H1 (cell line): ENCODE data around the gene JAKMIP2. TPM values are rescaled to one million over a fixed set of nuclear protein-coding genes. Genes with fewer than 3 reads are reported as not detected.
A peak's percentile ranks its signal among the peaks of the same experiment; 100 is the strongest.

ENCODE experiments used
- BRCA1 ChIP-seq: IDR thresholded peaks from 2 replicates; pipeline ENCODE4 v1.6.1; 2012; ENCODE audit warnings: low read depth, low read length, improper control_type of control experiment
- CBX8 ChIP-seq: fragments of 300-800, 300-1000 bp; sonication (generic); IDR thresholded peaks from 2 replicates; pipeline ENCODE4 v1.7.1; 2016; ENCODE audit warnings: low read depth, low read length, borderline replicate concordance
- CHD1 ChIP-seq: IDR thresholded peaks from 2 replicates; pipeline ENCODE4 v1.6.1; 2012; ENCODE audit warnings: low read depth, low read length, improper control_type of control experiment
- CTBP2 ChIP-seq: IDR thresholded peaks from 2 replicates; pipeline ENCODE4 v1.7.0; 2011; ENCODE audit warnings: borderline replicate concordance, mild to moderate bottlenecking, moderate library complexity, mixed read lengths, low read length; ENCODE audit not compliant: insufficient read depth, insufficient read length
- EGR1 ChIP-seq: IDR thresholded peaks from 2 replicates; pipeline ENCODE4 v1.6.1; 2011; ENCODE audit warnings: low read depth, low read length, borderline replicate concordance
- EP300 ChIP-seq, 2 experiments: IDR thresholded peaks; 1 replicate in 1 of 2; 2 replicates in 1 of 2; pipeline ENCODE4 v1.6.1; 2011 to 2012; ENCODE audit warnings: low read depth in 2 of 2, low read length in 2 of 2, mild to moderate bottlenecking in 2 of 2, borderline replicate concordance in 1 of 2, inconsistent platforms in 1 of 2, moderate library complexity in 1 of 2
- NANOG ChIP-seq: IDR thresholded peaks from 2 replicates; pipeline ENCODE4 v1.6.1; 2011; ENCODE audit warnings: low read length, low read depth, mild to moderate bottlenecking, inconsistent platforms; ENCODE audit not compliant: insufficient read depth, poor library complexity, severe bottlenecking
- RBBP5 ChIP-seq: IDR thresholded peaks from 2 replicates; pipeline ENCODE4 v1.7.1; 2012; ENCODE audit warnings: low read depth, mild to moderate bottlenecking, inconsistent platforms, low read length, moderate library complexity, borderline replicate concordance
- SIX5 ChIP-seq: IDR thresholded peaks from 2 replicates; pipeline ENCODE4 v1.6.1; 2011; ENCODE audit warnings: mild to moderate bottlenecking, low read depth, low read length
- TAF1 ChIP-seq: IDR thresholded peaks from 2 replicates; pipeline ENCODE4 v1.6.1; 2011; ENCODE audit warnings: mild to moderate bottlenecking, low read depth, low read length
- TEAD4 ChIP-seq: IDR thresholded peaks from 2 replicates; pipeline ENCODE4 v1.6.1; 2012; ENCODE audit warnings: low read depth, low read length, inconsistent platforms, mixed read lengths
- USF2 ChIP-seq: IDR thresholded peaks from 2 replicates; pipeline ENCODE4 v1.6.1; 2011; ENCODE audit warnings: low read length, improper control_type of control experiment
- YY1 ChIP-seq: IDR thresholded peaks from 2 replicates; pipeline ENCODE4 v1.6.1; 2011; ENCODE audit warnings: low read depth, mild to moderate bottlenecking, low read length
- polyA plus RNA-seq, 7 experiments: library from polyadenylated mRNA; depleted of rRNA in 3 of 7; stranded (reverse) in 5 of 7; unstranded in 2 of 7; fragments of >200 nt in 5 of 7; fragments of 200-250 nt in 2 of 7; gene quantifications; 1 replicate in 5 of 7; 2 replicates in 1 of 7; 4 replicates in 1 of 7; pipeline versions ENCODE4 v1.2.1 to v1.2.3, GENCODE V29; 2011 to 2013; ENCODE audit warnings: missing spikeins in 2 of 7, mixed read lengths in 2 of 7
- total RNA-seq: library from RNA; stranded (reverse); fragmentation: NEBNext Ultra II Directional; extraction: Animal tissue kit (Norgen Biotek cat#: 25700); gene quantifications from 2 replicates; pipeline ENCODE4 v1.2.1, GENCODE V29; 2021

JAKMIP2 gene
- total and polyA plus RNA-seq, 2 of the 8 experiments (the other 6 are each of a cell fraction or from before 2014, with no cell fraction given) = 2.4 to 13.6 TPM

GRCh38 chr5:147560718-147561331 is 221.7 kb downstream of the JAKMIP2 start (continued):
- TF ChIP-seq EP300 (IDR thresholded peaks at IDR 0.05; ENCODE audit: borderline replicate concordance in 1 of 2, low read depth in 2 of 2, low read length in 2 of 2) (no peak), NANOG (peak; percentile 76), TEAD4 (no peak), BRCA1 (no peak), CBX8 (no peak), CTBP2 (no peak), SIX5 (no peak), USF2 (no peak), CHD1 (no peak), RBBP5 (no peak), YY1 (no peak), TAF1 (peak; percentile 62; the same call in 1 of the 2 replicates), EGR1 (0 out of 2 replicates have a peak, but pooled peaks have one; percentile 38)
